NCI-H1092 (cell line): Measurements from ENCODE around the gene SMC6.

ENCODE experiments used
- DNase-seq: peaks from one replicate; lab custom pipeline; 2025; lab: John Stamatoyannopoulos, UW

SMC6 gene

GRCh38 chr2:17753803-17754663 lies at the start of gene SMC6, which contains the start of gene GEN1:
Gene SMC6 (minus strand): TSS chr2:17753810. CDS start chr2:17745946, 7,864 bp downstream.
Gene GEN1 (plus strand): TSS chr2:17754138. CDS start chr2:17759944, 5,806 bp downstream.
- peak; percentile 84 for DNase-seq

- no peak for DNase-seq
Observed at GRCh38 chr2:17800693-17801458, 47.3 kb upstream of the SMC6 start.

- no peak for DNase-seq
Observed at GRCh38 chr2:17800219-17800618, 46.6 kb upstream of the SMC6 start.

- no peak for DNase-seq
Observed at GRCh38 chr2:17799301-17800120, 45.9 kb upstream of the SMC6 start.

- DNase-seq = no peak
Observed at GRCh38 chr2:17798338-17798737, 44.7 kb upstream of the SMC6 start.

- DNase-seq = no peak
Observed at GRCh38 chr2:17795309-17795708, 41.7 kb upstream of the SMC6 start.

GRCh38 chr2:17793803-17794354 lies 40.3 kb upstream of the SMC6 start:
- no peak for DNase-seq

- no peak for DNase-seq
Observed at GRCh38 chr2:17793296-17793695, 39.7 kb upstream of the SMC6 start.

GRCh38 chr2:17792515-17792914 lies 38.9 kb upstream of the SMC6 start:
- DNase-seq = no peak

- no peak for DNase-seq
Observed at GRCh38 chr2:17791817-17792130, 38.2 kb upstream of the SMC6 start.

GRCh38 chr2:17791121-17791816 lies 37.7 kb upstream of the SMC6 start:
- no peak for DNase-seq

- no peak for DNase-seq
Observed at GRCh38 chr2:17790536-17790935, 36.9 kb upstream of the SMC6 start.

- DNase-seq = no peak
Observed at GRCh38 chr2:17788773-17789172, 35.2 kb upstream of the SMC6 start.

GRCh38 chr2:17786727-17787126 lies 33.1 kb upstream of the SMC6 start:
- DNase-seq = no peak

GRCh38 chr2:17781482-17781881 lies 27.9 kb upstream of the SMC6 start:
- DNase-seq = no peak

GRCh38 chr2:17780546-17780945 lies 26.9 kb upstream of the SMC6 start:
- DNase-seq = no peak

- no peak for DNase-seq
Observed at GRCh38 chr2:17772532-17772931, 18.9 kb upstream of the SMC6 start.

- DNase-seq = no peak
Observed at GRCh38 chr2:17771956-17772355, 18.3 kb upstream of the SMC6 start.

GRCh38 chr2:17768894-17769293 lies 15.3 kb upstream of the SMC6 start:
- DNase-seq = no peak

- DNase-seq = no peak
Observed at GRCh38 chr2:17765398-17765797, 11.8 kb upstream of the SMC6 start.

GRCh38 chr2:17763641-17764333 lies 10.2 kb upstream of the SMC6 start:
- no peak for DNase-seq
